Neural crest cell (in vitro differentiated cells): Measurements from ENCODE around the gene ZNF567. TPM values are rescaled to one million over a fixed set of nuclear protein-coding genes. Genes with fewer than 3 reads are reported as not detected.
A peak's percentile ranks its signal among the peaks of the same experiment; 100 is the strongest.

Experiments used
- DNase-seq: peaks from one replicate; pipeline ENCODE4 v3.0.0; 2021; ENCODE audit warnings: low read depth, mixed read lengths, low spot score
- H3K27ac Mint-ChIP-seq: one replicate; pipeline ENCODE4 v1.8.0; 2021; ENCODE audit warnings: mild to moderate bottlenecking, mixed read lengths; ENCODE audit not compliant: unreplicated experiment
- H3K27me3 Mint-ChIP-seq: 2 replicates; pipeline ENCODE4 v1.8.0; 2021; ENCODE audit warnings: low read depth, mild to moderate bottlenecking, mixed read lengths
- H3K36me3 Mint-ChIP-seq: 2 replicates; pipeline ENCODE4 v1.8.0; 2021; ENCODE audit warnings: low read depth, mild to moderate bottlenecking, mixed read lengths
- H3K4me1 Mint-ChIP-seq: 2 replicates; pipeline ENCODE4 v1.8.0; 2021; ENCODE audit warnings: mixed read lengths
- H3K4me3 Mint-ChIP-seq: one replicate; pipeline ENCODE4 v1.8.0; 2021; ENCODE audit warnings: mild to moderate bottlenecking, mixed read lengths
- H3K9me3 Mint-ChIP-seq: 2 replicates; pipeline ENCODE4 v1.8.0; 2021; ENCODE audit warnings: mixed read lengths
- CTCF ChIP-seq: fragments of 200-600 bp; sonication (generic); conservative IDR thresholded peaks from 2 replicates; pipeline ENCODE4 v1.5.0; 2021; ENCODE audit warnings: antibody characterized with exemption, mild to moderate bottlenecking
- long read RNA-seq: library from polyadenylated mRNA; unstranded; transcript quantifications from one replicate; pipeline ENCODE4 v2.0.0, GENCODE V29; 2020
- total RNA-seq: library from RNA; stranded (reverse); gene quantifications from 2 replicates; pipeline ENCODE4 v1.2.1, GENCODE V29; 2021

The ZNF567 gene
- 8.6 and 10.3 TPM in 2 replicates for total RNA-seq
- long read RNA-seq, partial matches to known transcripts = 15 of 32 reads
- long read RNA-seq, other reads (novel, unspliced or antisense) = 13 of 32 reads

GRCh38 chr19:36687214-36688056, at the start of gene ZNF567:
Gene ZNF567 (plus strand): TSS chr19:36687612. CDS start chr19:36694868, 7,256 bp downstream.
- peaks cover 3% of the 10 kb centered on the region for H3K27me3 Mint-ChIP-seq
- peak within 1 kb of the TSS; percentile 99 for H3K4me3 Mint-ChIP-seq
- TF ChIP-seq CTCF = no peak
- peaks cover 26% of the 10 kb centered on the region for H3K4me1 Mint-ChIP-seq
- DNase-seq = peak; percentile 92
- peaks cover 12% of the 10 kb centered on the region for H3K9me3 Mint-ChIP-seq
- H3K27ac Mint-ChIP-seq = peak within 1 kb of the TSS; percentile 91
- peaks cover 54% of the 10 kb centered on the region for H3K36me3 Mint-ChIP-seq

GRCh38 chr19:36638862-36639510, 48.4 kb upstream of the ZNF567 start:
- Mint-ChIP-seq H3K4me1 (no peaks in the 10 kb centered on the region), H3K27ac (no peak overlapping the region), H3K9me3 (peaks cover 24% of the 10 kb centered on the region), H3K36me3 (peaks cover 70% of the 10 kb centered on the region), H3K4me3 (no peak overlapping the region), H3K27me3 (no peaks in the 10 kb centered on the region)
- DNase-seq = no peak
- no peak for TF ChIP-seq CTCF

GRCh38 chr19:36646746-36647145, 40.7 kb upstream of the ZNF567 start:
- Mint-ChIP-seq H3K4me3 (no peak overlapping the region), H3K9me3 (peaks cover 10% of the 10 kb centered on the region), H3K36me3 (peaks cover 53% of the 10 kb centered on the region), H3K27ac (no peak overlapping the region), H3K4me1 (no peaks in the 10 kb centered on the region), H3K27me3 (no peaks in the 10 kb centered on the region)
- no peak for DNase-seq
- TF ChIP-seq CTCF = no peak

- peaks cover 30% of the 10 kb centered on the region for H3K9me3 Mint-ChIP-seq
- H3K27ac Mint-ChIP-seq = no peak overlapping the region
Measured at GRCh38 chr19:36652958-36653357, 34.5 kb upstream of the ZNF567 start.

GRCh38 chr19:36665832-36666231, 21.6 kb upstream of the ZNF567 start:
- H3K9me3 Mint-ChIP-seq = peaks cover 35% of the 10 kb centered on the region
- no peak for TF ChIP-seq CTCF
- peaks cover 36% of the 10 kb centered on the region for H3K4me1 Mint-ChIP-seq
- H3K27ac Mint-ChIP-seq = no peak overlapping the region
- H3K36me3 Mint-ChIP-seq = peaks cover 60% of the 10 kb centered on the region
- H3K27me3 Mint-ChIP-seq = no peaks in the 10 kb centered on the region
- no peak for DNase-seq
- peak overlapping the region; percentile 100 for H3K4me3 Mint-ChIP-seq

More at GRCh38 chr19:36652958-36653357, 34.5 kb upstream of the ZNF567 start:
- Mint-ChIP-seq H3K4me1 (no peaks in the 10 kb centered on the region), H3K36me3 (peaks cover 61% of the 10 kb centered on the region), H3K4me3 (no peak overlapping the region), H3K27me3 (no peaks in the 10 kb centered on the region)
- DNase-seq = no peak
- no peak for TF ChIP-seq CTCF
